Stomach smooth muscle (tissue), 2 donors: Measurements from ENCODE around the gene ANO9.

Source experiments
- H3K27ac ChIP-seq: one replicate; pipeline ENCODE4 v1.7.0; 2013; ENCODE audit warnings: mild to moderate bottlenecking, low read length, inconsistent platforms
- H3K27me3 ChIP-seq, 2 donors: one replicate each; pipeline ENCODE4 v1.7.0; 2013; ENCODE audit warnings: low read length in 2 of 2; ENCODE audit not compliant: insufficient read depth in 2 of 2, control insufficient read depth in 1 of 2
- H3K36me3 ChIP-seq, 2 donors: one replicate each; pipeline ENCODE4 v1.7.0; 2013; ENCODE audit warnings: low read length in 2 of 2; ENCODE audit not compliant: control insufficient read depth in 2 of 2, insufficient read depth in 2 of 2
- H3K4me1 ChIP-seq: one replicate; pipeline ENCODE4 v1.7.0; 2013; ENCODE audit warnings: low read length; ENCODE audit not compliant: control insufficient read depth, insufficient read depth
- H3K4me3 ChIP-seq, 2 donors: one replicate each; pipeline ENCODE4 v1.7.0; 2013; ENCODE audit warnings: low read length in 2 of 2
- H3K9ac ChIP-seq, 2 donors: one replicate each; pipeline ENCODE4 v1.7.0; 2013; ENCODE audit warnings: low read length in 2 of 2, mild to moderate bottlenecking in 1 of 2
- H3K9me3 ChIP-seq, 2 donors: one replicate each; pipeline ENCODE4 v1.7.0; 2013; ENCODE audit warnings: low read length in 2 of 2; ENCODE audit not compliant: control insufficient read depth in 2 of 2
- donor health status: healthy.
- donor health status: Pancreatic carcinoma.

Gene ANO9

GRCh38 chr11:420911-421321 lies 20.9 kb downstream of the ANO9 start:
- H3K4me1 ChIP-seq: peaks cover 12% of the 10 kb centered on the region
- H3K9ac ChIP-seq: no peak overlapping the region
- no peak overlapping the region for H3K27ac ChIP-seq
- H3K27me3 ChIP-seq: peaks cover 25 to 41% of the 10 kb centered on the region in 2 donors
- H3K4me3 ChIP-seq: no peak overlapping the region
- H3K36me3 ChIP-seq: no peaks in the 10 kb centered on the region
- H3K9me3 ChIP-seq: no peaks in the 10 kb centered on the region

- H3K4me1 ChIP-seq: peaks cover 12% of the 10 kb centered on the region
- H3K9ac ChIP-seq: no peak overlapping the region
- H3K27me3 ChIP-seq: peaks cover 31 to 47% of the 10 kb centered on the region in 2 donors
- H3K36me3 ChIP-seq: no peaks in the 10 kb centered on the region
- no peak overlapping the region for H3K4me3 ChIP-seq
- no peaks in the 10 kb centered on the region for H3K9me3 ChIP-seq
- H3K27ac ChIP-seq: no peak overlapping the region
Observed at GRCh38 chr11:420054-420910, 21.5 kb downstream of the ANO9 start.

- Histone ChIP-seq H3K9me3 (no peaks in the 10 kb centered on the region), H3K36me3 (no peaks in the 10 kb centered on the region), H3K4me3 (no peak overlapping the region), H3K9ac (no peak overlapping the region), H3K27me3 (peaks cover 32 to 50% of the 10 kb centered on the region in 2 donors), H3K4me1 (peaks cover 13% of the 10 kb centered on the region), H3K27ac (no peak overlapping the region)
Observed at GRCh38 chr11:419248-420005, 22.4 kb downstream of the ANO9 start.

GRCh38 chr11:418343-419247 lies 23.2 kb downstream of the ANO9 start:
- H3K27me3 ChIP-seq: peaks cover 27 to 45% of the 10 kb centered on the region in 2 donors
- no peaks in the 10 kb centered on the region for H3K9me3 ChIP-seq
- no peak overlapping the region for H3K4me3 ChIP-seq
- no peak overlapping the region for H3K27ac ChIP-seq
- H3K9ac ChIP-seq: no peak overlapping the region
- peaks cover 14% of the 10 kb centered on the region for H3K4me1 ChIP-seq
- H3K36me3 ChIP-seq: no peaks in the 10 kb centered on the region

- H3K9me3 ChIP-seq: no peaks in the 10 kb centered on the region
- H3K27me3 ChIP-seq: peaks cover 27 to 45% of the 10 kb centered on the region in 2 donors
- no peak overlapping the region for H3K9ac ChIP-seq
- H3K4me3 ChIP-seq: no peak overlapping the region
- H3K4me1 ChIP-seq: peaks cover 14% of the 10 kb centered on the region
- no peaks in the 10 kb centered on the region for H3K36me3 ChIP-seq
- H3K27ac ChIP-seq: no peak overlapping the region
Observed at GRCh38 chr11:417652-418342, 24.0 kb downstream of the ANO9 start.

- H3K9ac ChIP-seq: no peak overlapping the region
- H3K27ac ChIP-seq: no peak overlapping the region
- no peaks in the 10 kb centered on the region for H3K9me3 ChIP-seq
- H3K36me3 ChIP-seq: no peaks in the 10 kb centered on the region
- peaks cover 14% of the 10 kb centered on the region for H3K4me1 ChIP-seq
- H3K4me3 ChIP-seq: peak overlapping the region in 1 of 2 donors; percentile 54
- H3K27me3 ChIP-seq: peaks cover 27 to 45% of the 10 kb centered on the region in 2 donors
Observed at GRCh38 chr11:416757-417621, 24.8 kb downstream of the ANO9 start.

- Histone ChIP-seq H3K9ac (no peak overlapping the region), H3K9me3 (no peaks in the 10 kb centered on the region), H3K4me1 (peaks cover 14% of the 10 kb centered on the region), H3K36me3 (no peaks in the 10 kb centered on the region), H3K27ac (no peak overlapping the region), H3K4me3 (peak overlapping the region in 1 of 2 donors; percentile 54), H3K27me3 (peaks cover 27 to 45% of the 10 kb centered on the region in 2 donors)
Observed at GRCh38 chr11:416051-416756, 25.6 kb downstream of the ANO9 start.

- Histone ChIP-seq H3K4me1 (peaks cover 14% of the 10 kb centered on the region), H3K9me3 (no peaks in the 10 kb centered on the region), H3K27me3 (peaks cover 25 to 45% of the 10 kb centered on the region in 2 donors), H3K4me3 (peak overlapping the region in 1 of 2 donors; percentile 15), H3K36me3 (no peaks in the 10 kb centered on the region), H3K9ac (no peak overlapping the region), H3K27ac (no peak overlapping the region)
Observed at GRCh38 chr11:415640-416041, 26.2 kb downstream of the ANO9 start.

- no peaks in the 10 kb centered on the region for H3K9me3 ChIP-seq
- H3K9ac ChIP-seq: no peak overlapping the region
- no peaks in the 10 kb centered on the region for H3K36me3 ChIP-seq
- H3K4me3 ChIP-seq: peak overlapping the region in 1 of 2 donors; percentile 52
- H3K4me1 ChIP-seq: peaks cover 14% of the 10 kb centered on the region
- no peak overlapping the region for H3K27ac ChIP-seq
- peaks cover 17 to 42% of the 10 kb centered on the region in 2 donors for H3K27me3 ChIP-seq
Observed at GRCh38 chr11:414318-414857, 27.4 kb downstream of the ANO9 start.
